GM12878 (cell line): ENCODE measurements around the gene RPL9. TPM values are rescaled to one million over a fixed set of nuclear protein-coding genes. Genes with fewer than 3 reads are reported as not detected.

Source experiments
- ATAC-seq: fragments of 200-7000 bp; cut with Tn5 transposase; 3 replicates; pipeline ENCODE4 v1.9.1; 2020; ENCODE audit warnings: mild to moderate bottlenecking, moderate library complexity
- BruUV-seq: library from RNA; stranded (reverse); fragments of 400-500 nt; replicated peaks from 2 replicates; lab custom pipeline; 2021; lab: Mats Ljungman, UMichigan
- CTCF ChIA-PET: fragments of 300-600 bp; sonication (Branson Sonifier 250); formaldehyde crosslinking; extraction: SDS; loops from one replicate; lab custom pipeline; 2021; ENCODE audit warnings: inconsistent platforms; lab: Yijun Ruan, JAX
- POLR2A ChIA-PET: fragments of 350-600 bp; formaldehyde crosslinking; extraction: SDS; loops from one replicate; lab custom pipeline; 2021; ENCODE audit warnings: inconsistent platforms; lab: Charles Lee
- RAD21 ChIA-PET: fragments of 300-600 bp; sonication (Branson Sonifier 250); formaldehyde crosslinking; loops from one replicate; lab custom pipeline; 2023; ENCODE audit warnings: antibody characterized with exemption; ENCODE audit not compliant: unreplicated experiment; lab: Charles Lee
- SMC1A ChIA-PET: fragments of 300-600 bp; sonication (Branson Sonifier 250); formaldehyde crosslinking; loops from one replicate; lab custom pipeline; 2023; ENCODE audit not compliant: unreplicated experiment, uncharacterized antibody; lab: Charles Lee
- DNase-seq: peaks from one replicate; pipeline ENCODE4 v3.0.0-alpha.2; 2011; ENCODE audit warnings: low read depth, low spot score
- FAIRE-seq: peaks from 3 replicates; lab custom pipeline; 2011; peaks lifted over from hg19 to GRCh38; lab: Jason Lieb, UNC
- H2AFZ ChIP-seq: 2 replicates; pipeline ENCODE4 v1.6.0; 2011; ENCODE audit warnings: low read depth, low read length, control low read depth; ENCODE audit not compliant: control insufficient read depth
- H3K27ac ChIP-seq: 2 replicates; pipeline ENCODE4 v1.5.1; 2011; ENCODE audit warnings: control low read depth; ENCODE audit not compliant: control insufficient read depth, insufficient read depth
- H3K27me3 ChIP-seq, 2 experiments: replicated peaks in 1 of 2; 2 replicates each; pipeline versions ENCODE4 v1.6.0 to v1.6.1; 2011; ENCODE audit warnings: low read length in 1 of 2; ENCODE audit not compliant: control insufficient read depth in 2 of 2, insufficient read depth in 2 of 2
- H3K36me3 ChIP-seq, 2 experiments: 2 replicates each; pipeline ENCODE4 v1.5.1; 2011; ENCODE audit warnings: low read length in 1 of 2; ENCODE audit not compliant: control insufficient read depth in 2 of 2, insufficient read depth in 2 of 2
- H3K4me1 ChIP-seq: 2 replicates; pipeline ENCODE4 v1.6.1; 2011; ENCODE audit warnings: mild to moderate bottlenecking, low read length, moderate library complexity, mixed read lengths; ENCODE audit not compliant: control insufficient read depth, insufficient read depth
- H3K4me2 ChIP-seq: 2 replicates; pipeline ENCODE4 v1.6.0; 2011; ENCODE audit warnings: control low read depth; ENCODE audit not compliant: control insufficient read depth, insufficient read depth
- H3K4me3 ChIP-seq: fragments of 200-600 bp; sonication (generic); 2 replicates; pipeline ENCODE4 v1.5.1; 2016
- H3K79me2 ChIP-seq: 2 replicates; pipeline ENCODE4 v1.6.0; 2011; ENCODE audit warnings: low read length; ENCODE audit not compliant: control insufficient read depth, insufficient read depth
- H3K9ac ChIP-seq: 2 replicates; pipeline ENCODE4 v1.8.0; 2011; ENCODE audit warnings: low read length, control low read depth, mixed read lengths; ENCODE audit not compliant: control insufficient read depth, insufficient read depth
- H3K9me3 ChIP-seq: replicated peaks from 3 replicates; pipeline ENCODE4 v1.5.1; 2011; ENCODE audit warnings: mild to moderate bottlenecking, low read length; ENCODE audit not compliant: control insufficient read depth, insufficient read depth
- H4K20me1 ChIP-seq: 2 replicates; pipeline ENCODE4 v1.6.0; 2011; ENCODE audit not compliant: control insufficient read depth, insufficient read depth
- CTCF ChIP-seq, 3 experiments: IDR thresholded peaks in 2 of 3; conservative IDR thresholded peaks in 1 of 3; 2 replicates each; pipeline ENCODE4 v1.5.1; 2011; ENCODE audit warnings: low read depth in 3 of 3, low read length in 3 of 3, mild to moderate bottlenecking in 3 of 3, control low read depth in 2 of 3, moderate library complexity in 2 of 3, inconsistent platforms in 1 of 3, mixed read lengths in 1 of 3; ENCODE audit not compliant: control insufficient read depth in 2 of 3, insufficient read depth in 1 of 3; ENCODE audit errors: extremely low read depth in 1 of 3
- E2F8 ChIP-seq: fragments of 450-650 bp; IDR thresholded peaks from 2 replicates; pipeline ENCODE4 v1.6.1; 2018; ENCODE audit warnings: mild to moderate bottlenecking, low read depth, moderate library complexity; ENCODE audit not compliant: partially characterized antibody
- HDAC2 ChIP-seq: fragments of 200-600 bp; sonication (generic); IDR thresholded peaks from 2 replicates; pipeline ENCODE4 v1.6.1; 2017
- RAD21 ChIP-seq: IDR thresholded peaks from 2 replicates; pipeline ENCODE4 v1.6.1; 2011; ENCODE audit warnings: mild to moderate bottlenecking, low read depth, low read length, moderate library complexity; ENCODE audit not compliant: insufficient read depth
- WGBS: methylation state at CpG from one replicate; pipeline ENCODE4 v1.1.6; 2016; ENCODE audit warnings: low lambda C conversion rate; ENCODE audit not compliant: insufficient replicate concordance, insufficient coverage; ENCODE audit errors: missing lambda C conversion rate; 5-methylcytosine and 5-hydroxymethylcytosine counted together
- in situ Hi-C: fragments of 300-500 bp; cut with MboI; formaldehyde crosslinking; loops from 9 replicates; pipeline ENCODE4 v1.14.3; 2018; ENCODE audit warnings: mixed read lengths
- intact Hi-C: fragments of 100-400 bp; cut with micrococcal nuclease; formaldehyde crosslinking; loops from one replicate; pipeline ENCODE4 v1.14.2; 2022; ENCODE audit not compliant: unreplicated experiment
- polyA plus RNA-seq, 11 experiments: library from polyadenylated mRNA; depleted of rRNA in 4 of 11; unstranded in 6 of 11; stranded (reverse) in 5 of 11; fragments of >200 nt; fragmentation: Nextera tagmentation in 4 of 11; fragmentation: Illumina TruSeq in 1 of 11; extraction: Ambion mirVana in 4 of 11; extraction: Trizol in 1 of 11; gene quantifications; 1 replicate in 1 of 11; 2 replicates in 10 of 11; pipeline versions ENCODE4 v1.2.1 to v1.2.3, GENCODE V29; 2011 to 2016; ENCODE audit warnings: inconsistent platforms in 2 of 11, missing spikeins in 2 of 11, low read depth in 1 of 11
- total RNA-seq, 4 experiments: library from RNA; depleted of rRNA in 3 of 4; stranded (reverse); fragments of >200 nt in 3 of 4; fragmentation: Illumina TruSeq in 1 of 4; extraction: Trizol in 1 of 4; gene quantifications; 2 replicates each; pipeline versions ENCODE4 v1.2.1 to v1.2.3, GENCODE V29; 2013 to 2021

Gene RPL9
- total and polyA plus RNA-seq, 10 of the 15 experiments (the other 5 are each of a cell fraction or from before 2014, with no cell fraction given), result 1,006 to 4,767 (median 2,910) TPM

GRCh38 chr4:39435659-39436563, 22.8 kb downstream of the RPL9 start:
- in situ Hi-C loops, result loop anchor here (25.0 kb wide), 1 partner anchor 524 kb away; no protein-coding TSS in a partner anchor
- FAIRE-seq (peak; percentile 13), DNase-seq (no peak), ATAC-seq (no peak)
- Histone ChIP-seq H3K36me3 (no peaks in the 10 kb centered on the region), H3K79me2 (no peaks in the 10 kb centered on the region), H3K9ac (no peak overlapping the region), H3K4me2 (no peak overlapping the region), H3K4me3 (no peak overlapping the region), H3K9me3 (no peaks in the 10 kb centered on the region), H3K4me1 (no peaks in the 10 kb centered on the region), H3K27ac (no peak overlapping the region), H2AFZ (no peak overlapping the region), H3K27me3 (no peaks in the 10 kb centered on the region), H4K20me1 (no peaks in the 10 kb centered on the region)
- peak; percentile 10 to 26 (median 21); a peak in 3 of 6 replicates for TF ChIP-seq CTCF (IDR thresholded peaks at IDR 0.05 in 2 of 3, conservative IDR thresholded peaks at IDR 0.05 in 1 of 3; ENCODE audit: control insufficient read depth in 2 of 3, extremely low read depth in 1 of 3, insufficient read depth in 1 of 3, low read depth in 3 of 3, low read length in 3 of 3)
- TF ChIP-seq RAD21, result peak; percentile 40
- no peak for TF ChIP-seq E2F8
- no peak for TF ChIP-seq HDAC2
- CTCF ChIA-PET, result interaction anchor here (0.6 to 2.3 kb wide), 3 partner anchors 9 to 534 kb away, joined by 3 to 10 read pairs (median 7); no protein-coding TSS in a partner anchor
- BruUV-seq, result no TSS peak
- 38% methylated on average over 7 of the region's 7 CpGs for WGBS
- SMC1A ChIA-PET, result interaction anchor here (1.3 kb wide), 1 partner anchor 533 kb away, joined by 4 read pairs; no protein-coding TSS in a partner anchor
- POLR2A ChIA-PET, result no interaction called here
- RAD21 ChIA-PET, result no interaction called here
- intact Hi-C loops, result loop anchor here (10.0 kb wide), 1 partner anchor 301 kb away; no protein-coding TSS in a partner anchor
